PC-3 (cell line): ENCODE data around the gene GNPDA1. TPM values are rescaled to one million over a fixed set of nuclear protein-coding genes. Genes with fewer than 3 reads are reported as not detected.
"Not testable (repeated sequence)": the region's sequence is repeated elsewhere in the genome, so short reads cannot be mapped to it uniquely, and the experiment has no call there.

Source experiments
- ATAC-seq: fragments of 200-7000 bp; cut with Tn5 transposase; 2 replicates; pipeline ENCODE4 v1.9.1; 2020; ENCODE audit warnings: mild to moderate bottlenecking, moderate library complexity
- BruUV-seq: library from RNA; stranded (reverse); fragments of 400-500 nt; replicated peaks from 2 replicates; lab custom pipeline; 2021; lab: Mats Ljungman, UMichigan
- CTCF ChIA-PET: fragments of 300-600 bp; sonication (Branson Sonifier 250); formaldehyde crosslinking; loops from one replicate; lab custom pipeline; 2022; ENCODE audit warnings: antibody characterized with exemption; lab: Charles Lee
- POLR2A ChIA-PET: fragments of 300-600 bp; sonication (Branson Sonifier 250); formaldehyde crosslinking; loops from one replicate; lab custom pipeline; 2022; ENCODE audit warnings: antibody characterized with exemption; ENCODE audit not compliant: unreplicated experiment; lab: Charles Lee
- DNase-seq: peaks from one replicate; pipeline ENCODE4 v3.0.0-alpha.2; 2015
- H2AFZ ChIP-seq: fragments of 300-600 bp; sonication (generic); 2 replicates; pipeline ENCODE4 v1.6.0; 2016; ENCODE audit warnings: antibody characterized with exemption, low read length
- H3F3A ChIP-seq: fragments of 300-600 bp; sonication (generic); one replicate; pipeline ENCODE4 v1.6.0; 2017; ENCODE audit warnings: antibody characterized with exemption, low read length, control low read depth, mild to moderate bottlenecking; ENCODE audit not compliant: unreplicated experiment
- H3K27ac ChIP-seq: fragments of 300-600 bp; sonication (generic); 2 replicates; pipeline ENCODE4 v1.5.1; 2016; ENCODE audit warnings: mild to moderate bottlenecking, low read length
- H3K27me3 ChIP-seq: fragments of 300-600 bp; sonication (generic); 2 replicates; pipeline ENCODE4 v1.6.1; 2016; ENCODE audit warnings: low read length, mixed read lengths
- H3K36me3 ChIP-seq: fragments of 300-600 bp; sonication (generic); 2 replicates; pipeline ENCODE4 v1.6.1; 2016; ENCODE audit warnings: low read depth, mixed run types, low read length, mixed read lengths
- H3K4me1 ChIP-seq: fragments of 300-600 bp; sonication (generic); 2 replicates; pipeline ENCODE4 v1.5.1; 2016; ENCODE audit warnings: low read length; ENCODE audit not compliant: insufficient read depth
- H3K4me2 ChIP-seq: fragments of 300-600 bp; sonication (generic); 2 replicates; pipeline ENCODE4 v1.6.0; 2016; ENCODE audit warnings: low read length
- H3K4me3 ChIP-seq: fragments of 300-600 bp; sonication (generic); 2 replicates; pipeline ENCODE4 v1.5.1; 2016; ENCODE audit warnings: mild to moderate bottlenecking, low read length, mixed read lengths
- H3K79me2 ChIP-seq: fragments of 300-600 bp; sonication (generic); 2 replicates; pipeline ENCODE4 v1.6.1; 2017; ENCODE audit warnings: low read length, mixed read lengths
- H3K9ac ChIP-seq: fragments of 300-600 bp; sonication (generic); 2 replicates; pipeline ENCODE4 v1.6.0; 2016; ENCODE audit warnings: mild to moderate bottlenecking, low read length
- H3K9me2 ChIP-seq: fragments of 300-600 bp; sonication (generic); replicated peaks from 2 replicates; pipeline ENCODE4 v1.6.1; 2016; ENCODE audit warnings: mixed run types, low read length, mixed read lengths
- H3K9me3 ChIP-seq: fragments of 300-600 bp; sonication (generic); 2 replicates; pipeline ENCODE4 v1.6.1; 2016; ENCODE audit warnings: low read length, mixed read lengths
- H4K20me1 ChIP-seq: fragments of 300-600 bp; sonication (generic); 2 replicates; pipeline ENCODE4 v1.6.1; 2016; ENCODE audit warnings: low read length, mixed read lengths
- CTCF ChIP-seq: fragments of 300-600 bp; sonication (generic); conservative IDR thresholded peaks from 2 replicates; pipeline ENCODE4 v1.5.1; 2017; ENCODE audit warnings: antibody characterized with exemption, low read depth, mild to moderate bottlenecking, low read length
- EZH2 ChIP-seq: fragments of 300-600 bp; sonication (generic); IDR thresholded peaks from one replicate; pipeline ENCODE4 v1.6.1; 2017; ENCODE audit warnings: antibody characterized with exemption, mild to moderate bottlenecking, low read length; ENCODE audit not compliant: unreplicated experiment
- EZH2phosphoT487 ChIP-seq: fragments of 300-600 bp; sonication (generic); IDR thresholded peaks from 2 replicates; pipeline ENCODE4 v1.6.1; 2018; ENCODE audit warnings: mild to moderate bottlenecking, antibody characterized with exemption, low read length, borderline replicate concordance
- intact Hi-C: fragments of 100-400 bp; cut with micrococcal nuclease; formaldehyde crosslinking; loops from 2 replicates; pipeline ENCODE4 v1.9.0; 2023
- total RNA-seq: library from RNA; depleted of rRNA; stranded (reverse); fragments of >200 nt; gene quantifications from 2 replicates; pipeline ENCODE4 v1.2.3, GENCODE V29; 2014

Gene GNPDA1
- total RNA-seq, 1 experiment from 2014 or later = 34.7 TPM

- Histone ChIP-seq H3K27ac (no peak overlapping the region), H3K9ac (no peak overlapping the region), H2AFZ (no peak overlapping the region), H3K36me3 (no peaks in the 10 kb centered on the region), H3F3A (no peaks in the 10 kb centered on the region), H4K20me1 (no peaks in the 10 kb centered on the region), H3K9me3 (no peaks in the 10 kb centered on the region), H3K79me2 (no peaks in the 10 kb centered on the region), H3K4me2 (no peak overlapping the region), H3K4me1 (peaks cover 36% of the 10 kb centered on the region), H3K27me3 (no peaks in the 10 kb centered on the region), H3K9me2 (no peaks in the 10 kb centered on the region), H3K4me3 (no peak overlapping the region)
- intact Hi-C loops = loop anchor here (5.0 kb wide), 1 partner anchor 52 kb away; the partner anchor contains the start of gene NDFIP1
- CTCF ChIA-PET = no interaction called here
- no TSS peak for BruUV-seq
- POLR2A ChIA-PET = no interaction called here
- TF ChIP-seq CTCF = no peak
- no peak for TF ChIP-seq EZH2phosphoT487
- TF ChIP-seq EZH2 = no peak
- DNase-seq = no peak
- no peak for ATAC-seq
These were observed 42.5 kb upstream of the GNPDA1 start for GRCh38 chr5:142055301-142055700.

GRCh38 chr5:142053426-142054151, 40.8 kb upstream of the GNPDA1 start:
- Histone ChIP-seq H3K4me1 (peaks cover 27% of the 10 kb centered on the region), H4K20me1 (no peaks in the 10 kb centered on the region), H3K4me2 (0 out of 2 replicates have a peak overlapping the region, but pooled peaks have one; percentile 8), H3K27me3 (no peaks in the 10 kb centered on the region), H3K9me2 (no peaks in the 10 kb centered on the region), H3K36me3 (no peaks in the 10 kb centered on the region), H3K9me3 (no peaks in the 10 kb centered on the region), H3K9ac (no peak overlapping the region), H3F3A (no peaks in the 10 kb centered on the region), H3K27ac (no peak overlapping the region), H3K79me2 (no peaks in the 10 kb centered on the region), H2AFZ (no peak overlapping the region), H3K4me3 (no peak overlapping the region)
- peak; percentile 59 for DNase-seq
- no TSS peak for BruUV-seq
- intact Hi-C loops = no loop called here
- CTCF ChIA-PET = interaction anchor here (0.6 kb wide), 1 partner anchor 41 kb away, joined by 4 read pairs; the partner anchor contains the start of gene GNPDA1
- POLR2A ChIA-PET = interaction anchor here (0.7 kb wide), 2 partner anchors 170 to 434 kb away, joined by 3 read pairs; no protein-coding TSS in a partner anchor
- TF ChIP-seq EZH2phosphoT487 = no peak
- TF ChIP-seq EZH2 = no peak
- no peak for TF ChIP-seq CTCF
- ATAC-seq = peak; percentile 24; the same call in 1 of the 2 replicates

GRCh38 chr5:142052026-142052425, 39.2 kb upstream of the GNPDA1 start:
- H3K9me3 ChIP-seq, ATAC-seq, H3K9me2 ChIP-seq, H3K4me3 ChIP-seq, H3K36me3 ChIP-seq, H3K4me2 ChIP-seq, POLR2A ChIA-PET, H3K27me3 ChIP-seq, BruUV-seq, H4K20me1 ChIP-seq, H3F3A ChIP-seq, H3K9ac ChIP-seq, H3K79me2 ChIP-seq, intact Hi-C loops, CTCF ChIA-PET, H3K27ac ChIP-seq, DNase-seq, H2AFZ ChIP-seq: not testable (repeated sequence)
- peaks cover 14% of the 10 kb centered on the region for H3K4me1 ChIP-seq
